Measurements from ENCODE around the gene CLSTN2.

The CLSTN2 gene

GRCh38 chr3:139957844-139958243, 22.9 kb downstream of the CLSTN2 start:
- ChIA-PET CTCF (no interaction called here), POLR2A (no interaction called here)
- no peak for DNase-seq (ENCODE audit: extremely low spot score)
- TF ChIP-seq SP1 (IDR thresholded peaks at IDR 0.05) (no peak), SUZ12 (IDR thresholded peaks at IDR 0.05) (no peak), LEF1 (IDR thresholded peaks at IDR 0.05; ENCODE audit: borderline replicate concordance) (no peak), FOXM1 (IDR thresholded peaks at IDR 0.05; ENCODE audit: borderline replicate concordance) (no peak), CTBP1 (IDR thresholded peaks at IDR 0.05; ENCODE audit: borderline replicate concordance) (no peak), ARNT (IDR thresholded peaks at IDR 0.05) (no peak), PKNOX1 (IDR thresholded peaks at IDR 0.05) (no peak), FOXA1 (IDR thresholded peaks at IDR 0.05) (no peak), TARDBP (IDR thresholded peaks at IDR 0.05) (no peak), ZNF384 (IDR thresholded peaks at IDR 0.05) (no peak), FOXK2 (IDR thresholded peaks at IDR 0.05) (no peak), BHLHE40 (IDR thresholded peaks at IDR 0.05; ENCODE audit: borderline replicate concordance) (no peak), ELF4 (IDR thresholded peaks at IDR 0.05) (no peak)

GRCh38 chr3:139969386-139969785, 34.4 kb downstream of the CLSTN2 start:
- ChIA-PET POLR2A (no interaction called here), CTCF (no interaction called here)
- TF ChIP-seq BHLHE40 (IDR thresholded peaks at IDR 0.05; ENCODE audit: borderline replicate concordance), result no peak
- no peak for TF ChIP-seq NFRKB (IDR thresholded peaks at IDR 0.05)
- TF ChIP-seq LEF1 (IDR thresholded peaks at IDR 0.05; ENCODE audit: borderline replicate concordance), result no peak
- no peak for TF ChIP-seq SP1 (IDR thresholded peaks at IDR 0.05)
- no peak for TF ChIP-seq SUZ12 (IDR thresholded peaks at IDR 0.05)
- no peak for TF ChIP-seq FOXM1 (IDR thresholded peaks at IDR 0.05; ENCODE audit: borderline replicate concordance)
- no peak for TF ChIP-seq L3MBTL2 (conservative IDR thresholded peaks at IDR 0.05)
- no peak for TF ChIP-seq PKNOX1 (IDR thresholded peaks at IDR 0.05)
- no peak for DNase-seq (ENCODE audit: extremely low spot score)

DNA sequence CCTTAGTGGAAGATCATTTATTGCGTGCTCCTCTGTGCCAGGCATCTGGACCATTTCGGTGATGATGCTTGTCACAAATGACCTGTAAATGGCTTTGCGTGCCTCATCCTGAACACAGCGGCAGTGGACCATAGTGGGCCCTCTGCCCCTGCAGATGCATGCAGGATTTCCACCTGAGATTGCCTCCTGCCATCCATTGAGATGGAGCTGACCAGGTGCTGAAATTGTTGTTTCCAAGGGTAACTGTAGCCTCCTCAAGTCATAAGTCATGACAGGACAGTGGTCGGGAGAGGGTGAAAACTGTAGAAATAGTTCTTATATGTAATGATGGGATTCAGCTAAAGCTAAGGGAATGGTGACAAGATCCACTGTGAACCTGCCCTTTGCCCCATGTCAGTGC, 35.5 kb downstream of the CLSTN2 start:
- DNase-seq (ENCODE audit: extremely low spot score), result no peak
- ChIA-PET POLR2A (interaction anchor here (0.6 kb wide), 1 partner anchor 12 kb away, joined by 3 read pairs; no protein-coding TSS in a partner anchor), CTCF (no interaction called here)
- no peak for TF ChIP-seq SP1 (IDR thresholded peaks at IDR 0.05)

DNA sequence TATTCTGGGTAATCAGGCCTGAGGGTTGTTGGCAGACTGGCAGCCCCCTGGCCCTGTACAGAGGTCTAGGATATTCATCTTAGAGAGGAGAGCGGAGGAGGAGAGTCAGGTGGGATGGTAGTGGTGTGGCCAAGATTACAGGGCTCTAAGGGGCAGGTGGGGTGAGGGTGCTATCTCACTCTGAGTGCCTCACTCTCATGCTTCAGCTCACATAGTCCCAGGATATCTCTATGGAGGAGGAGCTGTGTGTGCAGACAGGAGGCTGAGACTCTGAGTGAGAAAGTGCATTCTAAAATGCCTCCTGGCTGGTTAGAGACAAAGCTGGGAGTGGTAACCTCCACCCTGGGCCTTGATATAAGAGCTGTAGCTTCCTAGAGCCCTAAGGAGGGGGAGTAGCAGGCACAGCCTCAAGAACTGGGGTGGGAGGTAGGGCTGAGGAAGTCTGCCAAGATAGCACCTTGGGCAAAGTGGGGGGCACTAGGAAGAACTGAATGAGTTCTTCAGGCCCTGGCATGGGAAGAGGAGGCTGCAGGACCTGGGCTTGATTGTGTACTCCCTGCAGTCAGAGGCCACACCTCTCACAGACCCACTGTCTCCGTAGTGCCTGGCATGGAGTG, 39.9 kb downstream of the CLSTN2 start:
- no peak for TF ChIP-seq TARDBP (IDR thresholded peaks at IDR 0.05)
- TF ChIP-seq SP1 (IDR thresholded peaks at IDR 0.05), result no peak
- TF ChIP-seq NFRKB (IDR thresholded peaks at IDR 0.05), result no peak
- TF ChIP-seq HDGF (IDR thresholded peaks at IDR 0.05; ENCODE audit: borderline replicate concordance), result no peak
- no peak for TF ChIP-seq LEF1 (IDR thresholded peaks at IDR 0.05; ENCODE audit: borderline replicate concordance)
- no peak for TF ChIP-seq PKNOX1 (IDR thresholded peaks at IDR 0.05)
- no peak for TF ChIP-seq L3MBTL2 (conservative IDR thresholded peaks at IDR 0.05)
- CTCF ChIA-PET, result no interaction called here

GRCh38 chr3:139975594-139976365, 40.8 kb downstream of the CLSTN2 start:
- no peak for DNase-seq (ENCODE audit: extremely low spot score)
- no peak for TF ChIP-seq SP1 (IDR thresholded peaks at IDR 0.05)
- TF ChIP-seq CTBP1 (IDR thresholded peaks at IDR 0.05; ENCODE audit: borderline replicate concordance), result no peak
- no peak for TF ChIP-seq SUZ12 (IDR thresholded peaks at IDR 0.05)
- no peak for TF ChIP-seq TARDBP (IDR thresholded peaks at IDR 0.05)
- no peak for TF ChIP-seq ELF4 (IDR thresholded peaks at IDR 0.05)
- ChIA-PET CTCF (no interaction called here), POLR2A (no interaction called here)

More for the DNA sequence above, 39.9 kb downstream of the CLSTN2 start:
- POLR2A ChIA-PET, result no interaction called here
- no peak for DNase-seq (ENCODE audit: extremely low spot score)

GRCh38 chr3:139978966-139979365, 44.0 kb downstream of the CLSTN2 start:
- DNase-seq (ENCODE audit: extremely low spot score), result no peak
- no peak for TF ChIP-seq ARNT (IDR thresholded peaks at IDR 0.05)
- TF ChIP-seq ZNF384 (IDR thresholded peaks at IDR 0.05), result no peak
- POLR2A ChIA-PET, result no interaction called here
- CTCF ChIA-PET, result no interaction called here

DNA sequence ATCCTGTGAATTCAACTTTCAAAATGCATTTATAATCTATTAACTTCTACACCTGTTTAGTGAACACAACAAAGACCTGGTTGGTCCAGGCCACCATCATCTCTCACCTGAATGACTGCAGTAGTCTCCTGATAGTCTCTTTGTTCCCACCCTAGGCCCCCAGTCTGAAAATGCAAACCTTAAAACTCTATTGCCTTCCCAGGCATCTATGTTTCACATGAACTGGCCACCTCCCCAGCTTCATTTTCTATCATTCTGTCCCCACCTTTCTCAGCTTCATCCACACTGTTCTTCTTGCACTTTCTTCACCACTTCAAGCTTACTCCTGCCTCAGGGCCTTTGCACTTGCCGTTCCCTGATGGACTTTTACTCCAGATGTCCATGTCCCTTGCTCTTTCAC, 45.0 kb downstream of the CLSTN2 start:
- CTCF ChIA-PET, result no interaction called here

More for the DNA sequence above, 45.0 kb downstream of the CLSTN2 start:
- TF ChIP-seq ELF4 (IDR thresholded peaks at IDR 0.05), result no peak
- no peak for TF ChIP-seq SP1 (IDR thresholded peaks at IDR 0.05)
- no peak for TF ChIP-seq CTBP1 (IDR thresholded peaks at IDR 0.05; ENCODE audit: borderline replicate concordance)
- TF ChIP-seq PKNOX1 (IDR thresholded peaks at IDR 0.05), result no peak
- no peak for TF ChIP-seq BHLHE40 (IDR thresholded peaks at IDR 0.05; ENCODE audit: borderline replicate concordance)
- TF ChIP-seq ARNT (IDR thresholded peaks at IDR 0.05), result no peak
- no peak for TF ChIP-seq FOXM1 (IDR thresholded peaks at IDR 0.05; ENCODE audit: borderline replicate concordance)
- TF ChIP-seq FOXA1 (IDR thresholded peaks at IDR 0.05), result no peak
- TF ChIP-seq NFRKB (IDR thresholded peaks at IDR 0.05), result no peak
- no peak for TF ChIP-seq ZNF384 (IDR thresholded peaks at IDR 0.05)
- no peak for TF ChIP-seq FOXK2 (IDR thresholded peaks at IDR 0.05)
- no peak for TF ChIP-seq L3MBTL2 (conservative IDR thresholded peaks at IDR 0.05)
- no peak for TF ChIP-seq LEF1 (IDR thresholded peaks at IDR 0.05; ENCODE audit: borderline replicate concordance)
- TF ChIP-seq TARDBP (IDR thresholded peaks at IDR 0.05), result no peak
- no peak for TF ChIP-seq SUZ12 (IDR thresholded peaks at IDR 0.05)
- no peak for TF ChIP-seq HDGF (IDR thresholded peaks at IDR 0.05; ENCODE audit: borderline replicate concordance)
- no peak for DNase-seq (ENCODE audit: extremely low spot score)
- POLR2A ChIA-PET, result no interaction called here

Measured in HEK293T (cell line).